ENCODE measurements around the gene C20orf96. TPM values are rescaled to one million over a fixed set of nuclear protein-coding genes. Genes with fewer than 3 reads are reported as not detected.

Gene C20orf96
- total RNA-seq, 1 donor from 2014 or later = 27.5 TPM

DNA sequence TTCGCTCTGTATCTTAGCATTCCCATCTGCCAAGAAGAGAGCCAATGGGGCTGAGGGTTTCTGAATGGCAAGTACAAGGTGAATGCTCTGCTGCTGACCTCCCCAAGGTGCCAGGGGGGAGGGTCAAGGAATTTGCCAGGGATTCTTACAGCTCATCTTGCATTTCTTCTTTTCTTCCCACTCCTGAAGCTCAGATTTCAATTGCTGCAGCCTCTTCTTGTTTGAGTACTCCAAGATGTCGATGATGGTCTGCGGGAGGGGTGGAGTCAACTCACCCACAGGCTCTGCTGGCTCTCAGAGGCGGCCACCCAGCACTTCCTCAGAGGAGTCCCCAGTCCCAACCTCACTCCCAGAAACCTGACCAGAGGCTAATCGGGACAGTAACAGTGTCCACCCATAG is 12.4 kb downstream of the C20orf96 start:
- peaks cover 43% of the 10 kb centered on the region for H3K36me3 Mint-ChIP-seq (ENCODE audit: low read depth, unreplicated experiment)
- no peaks in the 10 kb centered on the region for H3K4me1 Mint-ChIP-seq (ENCODE audit: unreplicated experiment)
- no peak overlapping the region for H3K27ac Mint-ChIP-seq (ENCODE audit: unreplicated experiment)
- peak overlapping the region; percentile 69 for H3K4me3 Mint-ChIP-seq (ENCODE audit: unreplicated experiment)
- TF ChIP-seq, protein P1, sequence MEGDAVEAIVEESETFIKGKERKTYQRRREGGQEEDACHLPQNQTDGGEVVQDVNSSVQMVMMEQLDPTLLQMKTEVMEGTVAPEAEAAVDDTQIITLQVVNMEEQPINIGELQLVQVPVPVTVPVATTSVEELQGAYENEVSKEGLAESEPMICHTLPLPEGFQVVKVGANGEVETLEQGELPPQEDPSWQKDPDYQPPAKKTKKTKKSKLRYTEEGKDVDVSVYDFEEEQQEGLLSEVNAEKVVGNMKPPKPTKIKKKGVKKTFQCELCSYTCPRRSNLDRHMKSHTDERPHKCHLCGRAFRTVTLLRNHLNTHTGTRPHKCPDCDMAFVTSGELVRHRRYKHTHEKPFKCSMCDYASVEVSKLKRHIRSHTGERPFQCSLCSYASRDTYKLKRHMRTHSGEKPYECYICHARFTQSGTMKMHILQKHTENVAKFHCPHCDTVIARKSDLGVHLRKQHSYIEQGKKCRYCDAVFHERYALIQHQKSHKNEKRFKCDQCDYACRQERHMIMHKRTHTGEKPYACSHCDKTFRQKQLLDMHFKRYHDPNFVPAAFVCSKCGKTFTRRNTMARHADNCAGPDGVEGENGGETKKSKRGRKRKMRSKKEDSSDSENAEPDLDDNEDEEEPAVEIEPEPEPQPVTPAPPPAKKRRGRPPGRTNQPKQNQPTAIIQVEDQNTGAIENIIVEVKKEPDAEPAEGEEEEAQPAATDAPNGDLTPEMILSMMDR (IDR thresholded peaks at IDR 0.05; ENCODE audit: unreplicated experiment) = no peak
- H3K9me3 Mint-ChIP-seq (ENCODE audit: unreplicated experiment) = no peaks in the 10 kb centered on the region
- DNase-seq (ENCODE audit: low spot score) = no peak
- peaks cover 1% of the 10 kb centered on the region for H3K27me3 Mint-ChIP-seq (ENCODE audit: unreplicated experiment)

DNA sequence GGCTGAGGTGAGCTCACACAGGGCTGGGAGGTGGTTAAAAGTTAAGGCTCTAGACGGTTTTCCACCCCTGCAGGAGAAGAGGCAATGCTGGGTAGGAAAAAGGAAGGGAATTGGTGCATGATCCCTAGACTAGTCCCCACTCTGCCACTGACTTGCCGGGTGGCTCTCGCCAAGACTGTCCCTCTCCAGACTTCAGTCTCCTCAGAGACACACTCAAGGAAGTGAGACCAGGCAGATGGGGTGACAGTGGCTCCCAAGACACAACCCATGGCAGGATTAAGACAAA is 13.1 kb downstream of the C20orf96 start:
- H3K27ac Mint-ChIP-seq (ENCODE audit: unreplicated experiment) = no peak overlapping the region
- TF ChIP-seq, protein P1 (IDR thresholded peaks at IDR 0.05; ENCODE audit: unreplicated experiment) = no peak
- no peaks in the 10 kb centered on the region for H3K4me1 Mint-ChIP-seq (ENCODE audit: unreplicated experiment)
- DNase-seq (ENCODE audit: low spot score) = no peak
- H3K36me3 Mint-ChIP-seq (ENCODE audit: low read depth, unreplicated experiment) = peaks cover 43% of the 10 kb centered on the region
- peak overlapping the region; percentile 65 for H3K4me3 Mint-ChIP-seq (ENCODE audit: unreplicated experiment)
- no peaks in the 10 kb centered on the region for H3K9me3 Mint-ChIP-seq (ENCODE audit: unreplicated experiment)
- H3K27me3 Mint-ChIP-seq (ENCODE audit: unreplicated experiment) = peaks cover 3% of the 10 kb centered on the region

DNA sequence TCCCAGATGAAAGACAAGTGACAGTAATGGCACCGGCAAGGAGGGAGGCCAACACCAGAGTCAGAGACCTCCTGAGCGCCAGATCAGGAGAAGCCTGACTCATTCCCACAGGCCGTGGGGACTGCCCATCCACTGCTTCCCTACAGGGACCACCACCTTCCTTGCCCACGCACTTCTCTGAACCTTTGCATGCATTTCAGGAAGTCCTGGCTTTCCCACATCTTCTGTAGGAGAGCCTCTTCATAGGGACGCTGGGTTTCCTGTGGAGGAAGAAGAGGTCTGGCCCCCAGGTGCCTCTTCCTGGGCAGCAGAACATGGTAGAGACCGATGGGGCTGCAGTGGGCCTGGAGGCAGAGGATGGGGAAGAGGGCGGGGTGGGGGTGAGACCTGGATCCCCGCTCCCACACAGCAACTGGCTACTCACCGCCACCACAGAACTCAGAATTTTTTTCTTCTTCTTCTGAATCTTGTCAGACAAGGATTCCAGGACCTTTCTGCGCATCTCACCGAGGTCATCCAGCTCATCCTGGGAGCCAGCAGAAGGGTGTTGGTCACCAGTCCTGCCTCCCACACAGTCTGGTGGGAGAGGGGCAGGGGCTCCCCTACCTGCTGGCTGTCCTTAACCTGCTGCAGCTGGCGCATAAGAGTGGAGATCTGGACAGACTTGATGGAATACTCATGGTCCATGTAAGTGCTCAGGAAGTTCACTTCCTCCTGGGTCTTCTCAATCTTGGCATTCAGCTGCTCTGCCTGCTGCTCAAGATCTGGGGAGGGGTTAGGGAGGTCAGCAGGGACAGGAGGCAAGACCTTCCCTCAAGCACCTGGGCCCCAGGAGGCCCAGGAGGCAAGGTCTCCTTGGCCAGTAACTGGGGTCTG is 13.7 kb downstream of the C20orf96 start:
- DNase-seq (ENCODE audit: low spot score) = no peak
- Mint-ChIP-seq H3K36me3 (ENCODE audit: low read depth, unreplicated experiment) (peaks cover 38% of the 10 kb centered on the region), H3K4me1 (ENCODE audit: unreplicated experiment) (no peaks in the 10 kb centered on the region), H3K27me3 (ENCODE audit: unreplicated experiment) (peaks cover 4% of the 10 kb centered on the region), H3K9me3 (ENCODE audit: unreplicated experiment) (no peaks in the 10 kb centered on the region), H3K27ac (ENCODE audit: unreplicated experiment) (no peak overlapping the region), H3K4me3 (ENCODE audit: unreplicated experiment) (peak overlapping the region; percentile 26)
- TF ChIP-seq, protein P1 (IDR thresholded peaks at IDR 0.05; ENCODE audit: unreplicated experiment) = no peak

DNA sequence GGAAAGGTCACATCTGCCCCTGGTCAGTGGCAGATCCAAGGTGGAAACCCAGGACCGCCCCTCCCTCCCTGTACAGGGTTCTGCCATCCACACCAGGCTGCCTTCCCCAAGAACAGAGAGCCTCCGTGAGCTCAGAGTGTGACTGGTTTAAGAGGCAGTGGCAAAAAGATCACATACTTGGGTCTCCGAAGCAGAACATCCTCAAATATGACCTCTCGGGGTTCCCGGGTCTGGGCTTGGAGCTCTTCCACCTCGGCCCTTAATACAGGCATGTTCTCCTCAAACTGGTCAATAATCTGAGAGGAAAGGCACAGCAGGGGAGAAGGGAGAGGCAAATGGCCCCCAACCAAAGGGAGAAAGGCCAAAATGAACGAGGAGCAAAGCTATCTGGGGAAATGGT is 14.8 kb downstream of the C20orf96 start:
- Mint-ChIP-seq H3K4me1 (ENCODE audit: unreplicated experiment) (no peaks in the 10 kb centered on the region), H3K27me3 (ENCODE audit: unreplicated experiment) (peaks cover 4% of the 10 kb centered on the region), H3K27ac (ENCODE audit: unreplicated experiment) (no peak overlapping the region), H3K4me3 (ENCODE audit: unreplicated experiment) (peak overlapping the region; percentile 26), H3K36me3 (ENCODE audit: low read depth, unreplicated experiment) (peaks cover 34% of the 10 kb centered on the region), H3K9me3 (ENCODE audit: unreplicated experiment) (no peaks in the 10 kb centered on the region)
- no peak for DNase-seq (ENCODE audit: low spot score)
- TF ChIP-seq, protein P1 (IDR thresholded peaks at IDR 0.05; ENCODE audit: unreplicated experiment) = no peak

DNA sequence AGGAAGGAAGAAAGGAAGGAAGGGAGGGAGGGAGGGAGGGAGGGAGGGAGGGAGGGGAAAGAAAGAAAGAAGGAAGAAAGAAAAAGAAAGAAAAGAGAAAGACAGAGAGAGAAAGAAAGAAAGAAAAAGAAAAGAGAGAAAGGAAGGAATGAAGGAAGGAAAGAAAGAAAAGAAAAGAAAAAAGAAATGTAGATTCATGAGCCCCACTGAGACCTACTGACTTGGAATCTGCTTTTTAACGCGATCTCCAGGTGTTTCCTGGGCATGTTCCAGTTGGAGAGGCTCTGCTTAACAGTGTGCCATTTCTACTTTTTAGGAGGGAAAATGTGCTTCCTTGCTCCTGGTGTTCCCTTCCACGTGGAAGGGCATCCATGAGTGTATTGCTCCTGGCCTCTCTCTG is 16.7 kb downstream of the C20orf96 start:
- Mint-ChIP-seq H3K36me3 (ENCODE audit: low read depth, unreplicated experiment) (peaks cover 28% of the 10 kb centered on the region), H3K9me3 (ENCODE audit: unreplicated experiment) (no peaks in the 10 kb centered on the region), H3K4me1 (ENCODE audit: unreplicated experiment) (no peaks in the 10 kb centered on the region), H3K27me3 (ENCODE audit: unreplicated experiment) (peaks cover 5% of the 10 kb centered on the region), H3K27ac (ENCODE audit: unreplicated experiment) (no peak overlapping the region), H3K4me3 (ENCODE audit: unreplicated experiment) (no peak overlapping the region)
- TF ChIP-seq, protein P1 (IDR thresholded peaks at IDR 0.05; ENCODE audit: unreplicated experiment) = no peak
- no peak for DNase-seq (ENCODE audit: low spot score)
